GM18867 (cell line): ENCODE measurements around the gene PRKD3.
A peak's percentile ranks its signal among the peaks of the same experiment; 100 is the strongest.

Source experiments
- ATAC-seq: cut with Tn5 transposase; IDR thresholded peaks from one replicate; pipeline ENCODE4 v1.9.1; 2021; ENCODE audit warnings: mild to moderate bottlenecking, moderate library complexity; ENCODE audit not compliant: unreplicated experiment

PRKD3 gene

DNA sequence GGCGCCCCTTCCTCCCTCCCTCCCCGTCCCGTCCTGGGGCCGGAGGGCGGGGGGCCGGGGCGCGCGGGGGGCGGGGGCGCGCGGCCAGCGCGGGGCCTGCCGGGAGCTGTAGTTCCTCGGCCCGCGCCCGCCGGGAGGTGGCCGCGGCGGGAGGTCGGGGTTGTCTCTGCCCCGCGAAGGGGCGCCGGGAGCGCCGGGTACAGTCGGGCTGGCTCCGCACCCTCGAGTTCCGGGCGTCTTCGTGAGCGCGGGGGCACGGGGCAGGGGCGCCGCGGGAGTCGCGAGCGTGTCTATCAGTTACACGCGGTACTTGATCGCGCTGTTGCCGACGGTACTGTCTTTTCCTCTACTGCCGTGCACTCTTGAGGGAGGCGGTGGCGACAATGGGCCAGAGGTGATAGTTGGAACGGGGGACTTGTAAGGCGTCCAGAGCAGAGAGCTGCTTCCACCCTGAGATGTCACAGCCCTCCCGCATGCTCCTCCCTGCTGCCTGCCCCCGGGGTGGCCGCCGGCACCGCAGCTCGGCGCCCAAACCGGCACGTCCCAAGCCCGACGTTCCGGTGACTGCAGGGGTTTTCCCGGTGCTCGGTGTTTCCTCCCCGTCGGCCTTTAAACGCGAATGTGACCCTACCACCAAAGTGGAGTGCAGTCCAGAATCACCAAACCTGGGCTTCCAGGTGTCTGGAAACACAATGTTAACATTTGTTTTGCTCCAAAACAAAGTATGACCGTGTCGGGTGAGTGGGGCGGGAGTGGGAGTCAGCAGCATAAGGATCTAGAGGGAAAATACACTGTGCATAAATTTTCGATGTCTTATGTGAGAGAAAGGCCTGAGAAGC lies at the start of gene PRKD3:
Gene PRKD3 (minus strand): TSS at position 48 of the 839 bp plus-strand sequence. CDS start 8,309 bp downstream, outside the sequence.
- ATAC-seq: peak; percentile 60

DNA sequence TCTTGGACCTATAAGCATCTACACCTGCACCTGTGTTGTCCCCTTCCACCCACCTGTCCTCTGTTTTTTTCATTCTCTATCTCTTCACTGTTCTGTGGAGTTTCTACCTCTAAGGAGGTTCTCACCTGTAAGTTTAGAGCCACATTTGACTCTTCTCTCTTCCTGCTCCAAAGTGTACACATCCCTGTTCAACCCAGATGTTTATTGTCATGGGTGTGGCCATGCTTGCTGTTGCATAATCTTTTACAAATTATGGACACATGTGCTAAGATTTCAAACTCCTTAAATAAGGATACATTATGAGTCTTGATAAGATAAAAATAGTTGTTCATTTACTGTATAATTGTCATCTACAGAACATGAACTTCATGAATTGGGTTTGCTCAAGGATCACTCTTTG lies 47.4 kb upstream of the PRKD3 start:
- no peak for ATAC-seq

- no peak for ATAC-seq
Observed at GRCh38 chr2:37370666-37371065, 46.0 kb upstream of the PRKD3 start.

GRCh38 chr2:37367984-37368383 lies 43.4 kb upstream of the PRKD3 start:
- no peak for ATAC-seq

- no peak for ATAC-seq
Observed at GRCh38 chr2:37367310-37367709, 42.7 kb upstream of the PRKD3 start.

- ATAC-seq: no peak
Observed at GRCh38 chr2:37366773-37367172, 42.1 kb upstream of the PRKD3 start.

DNA sequence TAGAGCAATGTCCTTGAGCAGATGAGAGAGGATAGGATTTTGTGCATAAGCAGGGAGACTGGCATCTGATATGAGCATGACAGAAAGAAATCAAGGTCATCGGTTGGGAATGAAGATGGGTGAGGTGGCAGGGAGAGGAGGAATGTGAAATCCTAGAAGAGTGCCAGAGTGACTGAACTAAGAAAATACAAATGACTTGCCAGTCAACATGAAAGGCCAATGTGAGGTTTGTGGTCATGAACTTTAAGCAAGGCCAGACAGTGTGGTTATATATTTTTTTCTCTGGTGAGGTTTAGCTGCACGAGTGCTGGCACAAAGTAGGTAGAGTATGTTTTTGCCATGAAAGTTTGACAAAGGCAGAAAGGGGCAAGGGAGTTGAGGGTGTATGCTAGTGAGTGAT lies 41.0 kb upstream of the PRKD3 start:
- peak; percentile 86 for ATAC-seq

DNA sequence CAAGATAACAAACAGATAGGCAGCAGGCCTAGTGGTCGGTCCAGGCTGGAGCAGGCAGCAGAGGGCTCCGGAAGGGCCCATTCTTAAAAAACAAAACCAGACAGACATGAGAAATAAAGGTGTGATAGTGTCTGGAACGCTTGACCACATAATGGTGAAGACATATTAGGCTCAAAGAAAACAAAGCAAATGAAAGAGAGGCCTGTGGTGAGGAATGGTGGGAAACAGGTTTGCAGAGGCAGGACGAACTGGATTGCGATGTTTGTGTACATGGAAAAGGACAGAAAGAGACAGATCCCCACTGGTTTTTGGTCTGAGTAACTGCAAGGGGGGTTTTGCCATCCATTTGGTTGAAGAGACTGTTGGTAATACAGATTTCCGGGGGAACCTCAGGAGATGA lies 39.7 kb upstream of the PRKD3 start:
- no peak for ATAC-seq

DNA sequence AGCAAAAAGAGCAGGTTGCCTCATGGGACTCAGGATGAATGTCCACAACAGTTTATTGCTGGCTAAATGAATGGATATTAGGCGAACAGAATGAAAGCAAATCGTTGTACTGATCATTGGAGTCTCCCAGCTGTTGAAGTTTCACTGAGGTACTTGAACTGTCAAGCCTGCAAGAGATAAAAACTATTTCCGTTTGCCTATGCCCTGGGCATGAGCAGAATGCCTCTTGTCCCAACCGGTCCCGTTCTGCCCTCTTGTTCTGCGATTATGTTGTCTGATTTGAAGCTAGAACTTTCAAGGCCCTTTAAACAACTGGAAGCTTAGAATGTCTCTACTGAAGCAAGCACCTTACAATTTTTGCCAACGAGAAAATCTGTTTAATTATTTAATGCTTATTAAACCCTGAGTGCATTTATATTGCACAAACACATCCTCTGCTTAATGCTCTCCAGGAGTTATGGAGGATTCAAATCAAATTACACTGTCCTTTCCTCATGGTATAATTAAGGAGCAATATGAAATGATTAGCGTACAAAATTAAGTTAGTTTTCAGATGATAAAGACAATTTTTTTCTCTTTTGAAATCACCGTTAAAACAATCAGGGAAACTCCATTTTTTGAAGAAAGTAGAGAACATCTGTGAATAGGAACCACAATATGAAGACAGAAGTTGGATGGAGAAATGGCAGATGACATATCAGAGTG lies 37.5 kb upstream of the PRKD3 start:
- ATAC-seq: no peak

GRCh38 chr2:37361216-37361815 lies 36.7 kb upstream of the PRKD3 start:
- ATAC-seq: no peak

DNA sequence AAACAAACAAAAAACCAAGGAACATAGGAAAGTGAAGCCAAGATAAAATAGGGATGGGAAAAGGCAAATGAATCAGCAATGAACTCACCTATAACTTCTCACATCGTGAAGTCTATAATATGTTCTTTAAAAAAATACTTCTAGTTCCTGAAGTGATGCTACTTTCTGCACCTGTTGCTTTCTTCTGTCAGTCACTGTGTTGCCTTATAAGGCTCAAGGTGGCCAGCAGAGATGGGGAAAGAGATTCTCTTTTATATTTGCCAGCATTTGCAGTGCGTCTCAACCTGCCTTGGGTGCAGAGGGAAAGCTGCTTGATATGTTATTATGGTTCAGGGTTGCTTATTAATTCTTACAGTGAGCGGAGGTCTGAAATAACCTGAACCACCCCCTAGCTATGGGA lies 33.8 kb upstream of the PRKD3 start:
- ATAC-seq: no peak

- no peak for ATAC-seq
Observed at GRCh38 chr2:37357530-37357929, 32.9 kb upstream of the PRKD3 start.

- no peak for ATAC-seq
Observed at GRCh38 chr2:37357069-37357468, 32.4 kb upstream of the PRKD3 start.

- ATAC-seq: no peak
Observed at GRCh38 chr2:37356299-37356698, 31.7 kb upstream of the PRKD3 start.

- no peak for ATAC-seq
Observed at GRCh38 chr2:37355735-37356134, 31.1 kb upstream of the PRKD3 start.

- no peak for ATAC-seq
Observed at GRCh38 chr2:37354531-37354930, 29.9 kb upstream of the PRKD3 start.

GRCh38 chr2:37350034-37350433 lies 25.4 kb upstream of the PRKD3 start:
- no peak for ATAC-seq

DNA sequence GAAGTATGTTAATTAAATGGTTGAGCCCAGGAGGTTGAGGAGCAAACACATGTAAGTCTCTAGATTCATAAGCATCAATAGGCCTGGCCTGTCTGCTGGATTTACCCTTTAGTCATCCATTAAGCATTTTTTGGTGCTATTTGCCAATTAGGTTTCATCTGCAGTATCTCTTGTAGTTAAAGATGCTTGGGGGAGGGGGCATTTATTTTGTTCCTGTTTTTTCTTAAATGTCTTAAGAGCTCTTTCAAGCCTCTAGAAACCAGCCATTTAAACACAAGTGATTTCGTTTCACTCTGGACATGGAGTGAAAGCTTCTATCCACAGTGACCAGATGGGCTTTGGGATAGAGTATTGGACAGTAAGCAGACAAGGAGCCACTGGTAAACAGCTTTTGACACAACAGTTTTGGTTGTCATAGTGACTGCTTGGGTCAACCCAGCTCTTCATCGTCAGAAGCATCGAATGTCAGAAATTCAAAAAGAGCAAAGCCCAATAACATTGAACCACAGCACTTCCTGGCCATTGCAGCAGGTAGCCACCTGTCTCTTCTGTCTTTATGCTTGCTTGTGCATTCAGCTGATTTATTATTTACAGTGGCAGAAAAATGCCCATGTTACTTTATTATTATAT lies 24.7 kb upstream of the PRKD3 start:
- ATAC-seq: no peak

- ATAC-seq: no peak
Observed at GRCh38 chr2:37348155-37348554, 23.5 kb upstream of the PRKD3 start.

DNA sequence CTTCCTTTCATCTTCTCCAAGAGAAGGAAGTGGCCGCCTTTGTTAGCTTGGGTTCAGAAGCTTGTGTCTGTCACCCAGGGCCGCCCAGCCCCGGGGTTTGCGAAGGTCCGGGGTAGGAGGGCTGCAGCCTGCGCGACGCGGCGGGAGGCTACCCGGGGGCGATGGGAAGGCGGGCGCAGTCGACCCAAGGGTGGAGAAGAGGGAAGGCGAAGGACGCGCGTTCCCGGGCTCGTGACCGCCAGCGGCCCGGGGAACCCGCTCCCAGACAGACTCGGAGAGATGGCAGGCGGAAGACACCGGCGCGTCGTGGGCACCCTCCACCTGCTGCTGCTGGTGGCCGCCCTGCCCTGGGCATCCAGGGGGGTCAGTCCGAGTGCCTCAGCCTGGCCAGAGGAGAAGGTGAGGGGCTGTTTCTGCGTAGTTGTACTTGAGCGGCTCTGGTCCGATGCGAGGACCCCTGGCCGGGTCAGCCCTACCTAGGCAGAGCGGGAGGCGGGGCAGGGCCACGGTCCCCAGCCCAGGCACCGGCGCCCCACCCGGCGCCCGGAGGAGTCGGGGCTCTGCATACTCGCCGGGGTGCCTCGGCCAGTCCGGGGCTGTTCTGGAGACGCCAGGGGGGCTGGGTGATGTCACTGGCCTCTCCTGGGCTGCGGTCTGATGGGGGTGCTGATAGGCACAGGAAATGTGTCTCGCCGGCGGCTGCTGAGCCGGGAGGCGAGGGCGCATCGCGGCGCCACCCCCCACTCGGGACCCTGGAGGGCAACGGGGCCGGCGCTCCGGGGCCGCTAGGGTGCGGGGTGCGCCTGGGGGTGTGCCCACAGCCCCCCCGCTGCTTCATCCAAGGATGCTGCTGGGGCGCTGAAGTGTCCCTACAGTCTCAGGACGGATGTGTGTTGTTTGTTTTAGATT lies 20.1 kb upstream of the PRKD3 start, which contains the start of gene QPCT:
Gene QPCT (plus strand): TSS at position 178 of the 909 bp plus-strand sequence. CDS start 102 bp downstream, at position 280.
- ATAC-seq: no peak
